IPS DF 6.9 (cell line): ENCODE measurements around the gene GRPEL2.

Source experiments
- DNase-seq: peaks from one replicate; pipeline ENCODE4 v3.0.0-alpha.2; 2013; ENCODE audit warnings: low read depth, low spot score
- H3K27ac ChIP-seq: one replicate; pipeline ENCODE4 v1.5.1; 2013; ENCODE audit warnings: low read length, control low read depth
- H3K27me3 ChIP-seq: 2 replicates; pipeline ENCODE4 v1.6.1; 2013; ENCODE audit warnings: mild to moderate bottlenecking, low read length; ENCODE audit not compliant: control insufficient read depth, insufficient read depth
- H3K36me3 ChIP-seq: 2 replicates; pipeline ENCODE4 v1.6.1; 2013; ENCODE audit warnings: low read length; ENCODE audit not compliant: control insufficient read depth, insufficient read depth
- H3K4me1 ChIP-seq: 2 replicates; pipeline ENCODE4 v1.6.1; 2013; ENCODE audit warnings: low read length; ENCODE audit not compliant: control insufficient read depth, insufficient read depth
- H3K4me3 ChIP-seq: 2 replicates; pipeline ENCODE4 v1.5.1; 2013; ENCODE audit warnings: mild to moderate bottlenecking, low read length
- H3K9me3 ChIP-seq: 2 replicates; pipeline ENCODE4 v1.6.1; 2013; ENCODE audit warnings: low read length, inconsistent platforms; ENCODE audit not compliant: control insufficient read depth, insufficient read depth
- WGBS: extraction: QIAGEN DNeasy Blood & Tissue Kit; methylation state at CpG from one replicate; pipeline ENCODE4 v1.1.7; 2013; ENCODE audit warnings: mixed read lengths, missing lambda C conversion rate; ENCODE audit not compliant: insufficient read length, insufficient coverage; 5-methylcytosine and 5-hydroxymethylcytosine counted together

GRPEL2 gene

GRCh38 chr5:149367249-149367971 lies 22.1 kb downstream of the GRPEL2 start:
- no peaks in the 10 kb centered on the region for H3K27me3 ChIP-seq
- no peaks in the 10 kb centered on the region for H3K9me3 ChIP-seq
- WGBS, result no CpG with 5 or more reads among the region's 14 CpGs
- no peak overlapping the region for H3K27ac ChIP-seq
- H3K4me1 ChIP-seq, result peaks cover 1% of the 10 kb centered on the region; the same call in 1 of the 2 replicates
- H3K36me3 ChIP-seq, result no peaks in the 10 kb centered on the region
- DNase-seq, result peak; percentile 91
- H3K4me3 ChIP-seq, result no peak overlapping the region

- Histone ChIP-seq H3K36me3 (no peaks in the 10 kb centered on the region), H3K27ac (no peak overlapping the region), H3K4me1 (peaks cover 1% of the 10 kb centered on the region; the same call in 1 of the 2 replicates), H3K27me3 (no peaks in the 10 kb centered on the region), H3K4me3 (no peak overlapping the region), H3K9me3 (no peaks in the 10 kb centered on the region)
- no peak for DNase-seq
- no CpG with 5 or more reads among the region's 22 CpGs for WGBS
Observed at GRCh38 chr5:149367972-149368645, 22.8 kb downstream of the GRPEL2 start.

- H3K27ac ChIP-seq, result no peak overlapping the region
- H3K4me1 ChIP-seq, result peaks cover 1% of the 10 kb centered on the region; the same call in 1 of the 2 replicates
- H3K9me3 ChIP-seq, result no peaks in the 10 kb centered on the region
- no peaks in the 10 kb centered on the region for H3K36me3 ChIP-seq
- H3K4me3 ChIP-seq, result no peak overlapping the region
- WGBS, result no CpG with 5 or more reads among the region's 2 CpGs
- H3K27me3 ChIP-seq, result no peaks in the 10 kb centered on the region
- no peak for DNase-seq
Observed at GRCh38 chr5:149370878-149371277, 25.6 kb downstream of the GRPEL2 start.

- H3K27me3 ChIP-seq, result no peaks in the 10 kb centered on the region
- H3K4me1 ChIP-seq, result peaks cover 1% of the 10 kb centered on the region; the same call in 1 of the 2 replicates
- peak; percentile 73 for DNase-seq
- WGBS, result no CpG with 5 or more reads among the region's 12 CpGs
- H3K36me3 ChIP-seq, result no peaks in the 10 kb centered on the region
- no peaks in the 10 kb centered on the region for H3K9me3 ChIP-seq
- H3K4me3 ChIP-seq, result no peak overlapping the region
- no peak overlapping the region for H3K27ac ChIP-seq
Observed at GRCh38 chr5:149371296-149371962, 26.1 kb downstream of the GRPEL2 start.

- Histone ChIP-seq H3K27ac (no peak overlapping the region), H3K4me3 (no peak overlapping the region), H3K4me1 (peaks cover 1% of the 10 kb centered on the region; the same call in 1 of the 2 replicates), H3K9me3 (no peaks in the 10 kb centered on the region), H3K27me3 (no peaks in the 10 kb centered on the region), H3K36me3 (no peaks in the 10 kb centered on the region)
- WGBS, result no CpG with 5 or more reads among the region's 4 CpGs
- DNase-seq, result no peak
Observed at GRCh38 chr5:149372076-149372795, 26.9 kb downstream of the GRPEL2 start.

- no peaks in the 10 kb centered on the region for H3K36me3 ChIP-seq
- no peak overlapping the region for H3K27ac ChIP-seq
- no peaks in the 10 kb centered on the region for H3K27me3 ChIP-seq
- no peaks in the 10 kb centered on the region for H3K9me3 ChIP-seq
- H3K4me1 ChIP-seq, result no peaks in the 10 kb centered on the region
- no peak overlapping the region for H3K4me3 ChIP-seq
- DNase-seq, result no peak
- WGBS, result no CpG with 5 or more reads among the region's 3 CpGs
Observed at GRCh38 chr5:149372932-149373331, 27.6 kb downstream of the GRPEL2 start.

GRCh38 chr5:149374303-149374702 lies 29.0 kb downstream of the GRPEL2 start:
- H3K36me3 ChIP-seq, result no peaks in the 10 kb centered on the region
- H3K27me3 ChIP-seq, result no peaks in the 10 kb centered on the region
- no peaks in the 10 kb centered on the region for H3K9me3 ChIP-seq
- no peak overlapping the region for H3K27ac ChIP-seq
- H3K4me3 ChIP-seq, result no peak overlapping the region
- no CpG with 5 or more reads among the region's 20 CpGs for WGBS
- DNase-seq, result no peak
- H3K4me1 ChIP-seq, result no peaks in the 10 kb centered on the region; the same call in 1 of the 2 replicates

- no peak for DNase-seq
- Histone ChIP-seq H3K27ac (no peak overlapping the region), H3K9me3 (no peaks in the 10 kb centered on the region), H3K4me3 (no peak overlapping the region), H3K27me3 (no peaks in the 10 kb centered on the region), H3K4me1 (no peaks in the 10 kb centered on the region; the same call in 1 of the 2 replicates), H3K36me3 (no peaks in the 10 kb centered on the region)
- WGBS, result no CpG with 5 or more reads among the region's 3 CpGs
Observed at GRCh38 chr5:149374801-149375200, 29.5 kb downstream of the GRPEL2 start.

GRCh38 chr5:149375434-149375833 lies 30.1 kb downstream of the GRPEL2 start:
- no CpG with 5 or more reads among the region's 6 CpGs for WGBS
- DNase-seq, result no peak
- H3K36me3 ChIP-seq, result no peaks in the 10 kb centered on the region
- no peaks in the 10 kb centered on the region for H3K9me3 ChIP-seq
- H3K4me3 ChIP-seq, result no peak overlapping the region
- H3K27me3 ChIP-seq, result no peaks in the 10 kb centered on the region
- H3K27ac ChIP-seq, result no peak overlapping the region
- H3K4me1 ChIP-seq, result no peaks in the 10 kb centered on the region; the same call in 1 of the 2 replicates

GRCh38 chr5:149376104-149376503 lies 30.8 kb downstream of the GRPEL2 start:
- Histone ChIP-seq H3K4me3 (no peak overlapping the region), H3K27me3 (no peaks in the 10 kb centered on the region), H3K36me3 (no peaks in the 10 kb centered on the region), H3K9me3 (no peaks in the 10 kb centered on the region), H3K27ac (no peak overlapping the region), H3K4me1 (no peaks in the 10 kb centered on the region; the same call in 1 of the 2 replicates)
- no peak for DNase-seq
- WGBS, result no CpG with 5 or more reads among the region's 12 CpGs
